HK-2 (cell line): ENCODE data around the gene PLA1A.

Experiments
- DNase-seq: peaks from one replicate; pipeline ENCODE4 v3.0.0-alpha.2; 2018; ENCODE audit not compliant: unreplicated experiment

PLA1A gene

GRCh38 chr3:119608405-119609000 lies 10.8 kb downstream of the PLA1A start:
- DNase-seq, result no peak

- DNase-seq, result no peak
Measured at GRCh38 chr3:119609301-119609700, 11.6 kb downstream of the PLA1A start.

- no peak for DNase-seq
Measured at GRCh38 chr3:119611664-119612063, 14.0 kb downstream of the PLA1A start.

GRCh38 chr3:119613201-119613600 lies 15.5 kb downstream of the PLA1A start:
- DNase-seq, result no peak

- no peak for DNase-seq
Measured at GRCh38 chr3:119613872-119614271, 16.2 kb downstream of the PLA1A start.

- no peak for DNase-seq
Measured at GRCh38 chr3:119616056-119616455, 18.4 kb downstream of the PLA1A start.

- DNase-seq, result no peak
Measured at GRCh38 chr3:119619094-119619493, 21.4 kb downstream of the PLA1A start.

- DNase-seq, result no peak
Measured at GRCh38 chr3:119620899-119621298, 23.2 kb downstream of the PLA1A start.

- DNase-seq, result no peak
Measured at GRCh38 chr3:119624002-119624720, 26.5 kb downstream of the PLA1A start.

- DNase-seq, result no peak
Measured at GRCh38 chr3:119625451-119626153, 27.9 kb downstream of the PLA1A start.

- no peak for DNase-seq
Measured at GRCh38 chr3:119626196-119626595, 28.5 kb downstream of the PLA1A start.

- DNase-seq, result no peak
Measured at GRCh38 chr3:119627461-119627860, 29.8 kb downstream of the PLA1A start.

- no peak for DNase-seq
Measured at GRCh38 chr3:119628390-119628789, 30.7 kb downstream of the PLA1A start.

- no peak for DNase-seq
Measured at GRCh38 chr3:119628816-119629445, 31.2 kb downstream of the PLA1A start.

GRCh38 chr3:119630128-119630879 lies 32.6 kb downstream of the PLA1A start:
- DNase-seq, result no peak

GRCh38 chr3:119630880-119631329 lies 33.2 kb downstream of the PLA1A start:
- no peak for DNase-seq

GRCh38 chr3:119631516-119631915 lies 33.8 kb downstream of the PLA1A start:
- no peak for DNase-seq

- no peak for DNase-seq
Measured at GRCh38 chr3:119632216-119632615, 34.5 kb downstream of the PLA1A start.

- no peak for DNase-seq
Measured at GRCh38 chr3:119632829-119633228, 35.1 kb downstream of the PLA1A start.

GRCh38 chr3:119635719-119636118 lies 38.0 kb downstream of the PLA1A start:
- DNase-seq, result no peak

- no peak for DNase-seq
Measured at GRCh38 chr3:119636249-119636648, 38.6 kb downstream of the PLA1A start.
